SK-N-SH treated with all-trans-retinoic acid at 6 μM for 48 hours (cell line): ENCODE data around the gene SLC45A1.

ENCODE experiments used
- ARNTL ChIP-seq: fragments of 450-650 bp; formaldehyde crosslinking; IDR thresholded peaks from 2 replicates; pipeline ENCODE4 v1.5.0; 2020; ENCODE audit warnings: low read depth, mild to moderate bottlenecking, moderate library complexity, borderline replicate concordance
- GLIS3 ChIP-seq: fragments of 250-450 bp; sonication (Bioruptor Pico); IDR thresholded peaks from 2 replicates; pipeline ENCODE4 v1.5.0; 2020; ENCODE audit warnings: mild to moderate bottlenecking, moderate library complexity
- ISL1 ChIP-seq: fragments of 250-450 bp; sonication (Bioruptor Pico); IDR thresholded peaks from 2 replicates; pipeline ENCODE4 v2.1.2; 2022; ENCODE audit warnings: mild to moderate bottlenecking, moderate library complexity
- OSR1 ChIP-seq: fragments of 250-450 bp; sonication (Bioruptor Pico); IDR thresholded peaks from 2 replicates; pipeline ENCODE4 v1.8.0; 2022; ENCODE audit warnings: moderate library complexity, mild to moderate bottlenecking, inconsistent platforms
- TCF4 ChIP-seq: fragments of 250-450 bp; sonication (Bioruptor Pico); IDR thresholded peaks from 2 replicates; pipeline ENCODE4 v1.8.0; 2021; ENCODE audit warnings: mild to moderate bottlenecking, moderate library complexity, borderline replicate concordance
- TOX ChIP-seq: fragments of 250-450 bp; sonication (Bioruptor Pico); IDR thresholded peaks from 2 replicates; pipeline ENCODE4 v1.8.0; 2021; ENCODE audit warnings: mild to moderate bottlenecking, moderate library complexity, borderline replicate concordance
- ZC3H10 ChIP-seq: fragments of 250-450 bp; sonication (Bioruptor Pico); IDR thresholded peaks from 2 replicates; pipeline ENCODE4 v1.5.1; 2021; ENCODE audit warnings: mild to moderate bottlenecking, moderate library complexity
- ZFP3 ChIP-seq: fragments of 250-450 bp; sonication (Bioruptor Pico); IDR thresholded peaks from 2 replicates; pipeline ENCODE4 v1.5.0; 2020; ENCODE audit warnings: mild to moderate bottlenecking, moderate library complexity
- ZFP30 ChIP-seq: fragments of 450-650 bp; formaldehyde crosslinking; IDR thresholded peaks from 2 replicates; pipeline ENCODE4 v1.5.0; 2022; ENCODE audit warnings: mild to moderate bottlenecking, moderate library complexity
- TF ChIP-seq, protein P1 (sequence below): fragments of 250-450 bp; sonication (Bioruptor Pico); IDR thresholded peaks from 2 replicates; pipeline ENCODE4 v1.5.1; 2020; ENCODE audit warnings: low read depth, mild to moderate bottlenecking, moderate library complexity

DNA sequence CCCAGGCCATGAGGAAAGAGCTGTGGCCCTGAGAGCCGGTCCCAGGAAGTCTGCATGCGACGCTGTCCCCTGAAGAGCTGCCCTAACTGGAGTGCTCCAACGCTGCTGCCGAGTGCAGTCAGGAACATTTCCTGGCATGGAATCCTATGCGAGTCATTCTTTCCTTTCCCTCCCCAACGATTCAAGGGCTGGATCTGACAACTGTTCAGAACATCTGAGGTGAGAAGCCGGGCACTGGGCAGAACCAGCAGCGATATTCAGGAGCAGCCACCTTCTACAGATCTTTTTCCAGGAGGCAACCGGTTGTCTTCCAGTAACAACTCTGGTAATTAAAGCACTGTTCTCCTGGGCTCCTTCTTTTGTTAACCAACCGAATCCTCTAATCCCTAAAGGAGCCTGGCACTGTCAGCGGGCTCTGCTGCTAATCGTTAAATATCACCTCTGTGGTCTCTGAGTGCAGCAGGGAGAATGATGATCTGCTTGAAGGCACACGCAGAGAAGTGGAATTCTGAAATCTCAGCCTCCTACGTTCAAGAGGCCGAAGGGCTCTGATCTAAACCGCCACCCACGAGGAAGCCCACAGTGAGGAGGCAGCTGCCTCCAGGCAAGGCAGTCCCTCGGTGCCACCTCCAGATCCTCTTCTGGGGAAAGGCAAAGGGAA is 55.8 kb downstream of the SLC45A1 start:
- no peak for TF ChIP-seq ZFP30 (CRISPR knock-in tag)
- TF ChIP-seq GLIS3 (CRISPR knock-in tag): no peak
- TF ChIP-seq ZC3H10 (CRISPR knock-in tag): no peak
- no peak for TF ChIP-seq ARNTL (CRISPR knock-in tag)
- TF ChIP-seq TOX (CRISPR knock-in tag): no peak
- TF ChIP-seq OSR1: no peak
- TF ChIP-seq TCF4 (CRISPR knock-in tag): no peak
- TF ChIP-seq ISL1 (CRISPR knock-in tag): no peak
- TF ChIP-seq, protein P1, sequence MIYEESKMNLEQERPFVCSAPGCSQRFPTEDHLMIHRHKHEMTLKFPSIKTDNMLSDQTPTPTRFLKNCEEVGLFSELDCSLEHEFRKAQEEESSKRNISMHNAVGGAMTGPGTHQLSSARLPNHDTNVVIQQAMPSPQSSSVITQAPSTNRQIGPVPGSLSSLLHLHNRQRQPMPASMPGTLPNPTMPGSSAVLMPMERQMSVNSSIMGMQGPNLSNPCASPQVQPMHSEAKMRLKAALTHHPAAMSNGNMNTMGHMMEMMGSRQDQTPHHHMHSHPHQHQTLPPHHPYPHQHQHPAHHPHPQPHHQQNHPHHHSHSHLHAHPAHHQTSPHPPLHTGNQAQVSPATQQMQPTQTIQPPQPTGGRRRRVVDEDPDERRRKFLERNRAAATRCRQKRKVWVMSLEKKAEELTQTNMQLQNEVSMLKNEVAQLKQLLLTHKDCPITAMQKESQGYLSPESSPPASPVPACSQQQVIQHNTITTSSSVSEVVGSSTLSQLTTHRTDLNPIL (CRISPR knock-in tag): no peak
- TF ChIP-seq ZFP3 (CRISPR knock-in tag): no peak
